EH (cell line): ENCODE data around the gene EFTUD2.
"Not testable (repeated sequence)": the region's sequence is repeated elsewhere in the genome, so short reads cannot be mapped to it uniquely, and the experiment has no call there.

Source experiments
- DNase-seq: peaks from one replicate; pipeline ENCODE4 v3.0.0-alpha.2; 2015; ENCODE audit warnings: low read depth

Gene EFTUD2

DNA sequence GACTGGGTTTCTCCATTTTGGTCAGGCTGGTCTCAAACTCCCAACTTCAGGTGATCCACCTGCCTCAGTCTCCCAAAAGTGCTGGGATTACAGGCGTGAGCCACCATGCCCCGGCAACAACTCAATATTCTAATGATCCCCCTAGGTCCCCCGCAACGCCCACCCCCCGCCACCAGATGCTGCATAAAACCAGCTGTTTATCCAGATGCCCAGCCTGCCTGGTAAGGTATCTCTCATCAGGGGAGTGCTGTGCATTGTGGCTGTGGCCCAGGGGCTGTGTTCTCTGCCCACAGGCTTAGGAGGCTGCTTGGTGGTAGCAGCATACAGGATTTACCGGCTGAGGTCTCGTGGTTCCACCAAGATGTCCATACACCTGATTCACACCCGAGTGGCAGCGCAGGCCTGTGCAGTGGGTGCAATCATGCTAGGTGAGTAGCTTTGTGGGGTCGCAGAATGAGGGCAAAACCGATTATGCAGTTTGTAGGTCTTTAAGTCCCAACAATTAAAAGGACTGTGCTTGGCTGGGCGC, 50.2 kb downstream of the EFTUD2 start:
- DNase-seq = no peak

DNA sequence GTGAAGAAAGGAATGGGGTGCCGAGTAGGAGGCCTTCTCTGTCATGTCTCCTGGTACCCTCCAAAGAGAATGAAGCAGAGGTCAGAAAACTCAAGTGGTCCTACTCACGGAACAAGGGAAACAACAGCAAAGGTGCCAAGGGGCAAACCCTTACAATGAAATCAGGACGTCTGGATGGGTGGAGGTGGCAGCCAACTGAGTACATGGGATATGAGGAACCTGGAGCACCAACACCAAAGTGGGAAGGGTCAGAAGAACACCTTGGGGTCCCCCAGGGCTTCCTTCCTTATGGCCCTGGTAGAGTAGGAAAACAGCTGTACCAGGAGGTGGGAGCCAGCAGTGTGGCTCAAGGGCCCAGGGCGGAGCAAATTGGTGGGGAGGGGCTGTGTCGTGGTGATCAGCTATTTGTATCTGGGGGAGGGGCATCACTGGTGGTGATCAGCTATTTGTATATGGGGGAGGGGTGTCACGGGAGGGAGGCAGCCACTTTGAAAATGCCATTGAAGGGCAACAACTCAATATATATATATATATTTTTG, 50.9 kb downstream of the EFTUD2 start:
- no peak for DNase-seq

DNA sequence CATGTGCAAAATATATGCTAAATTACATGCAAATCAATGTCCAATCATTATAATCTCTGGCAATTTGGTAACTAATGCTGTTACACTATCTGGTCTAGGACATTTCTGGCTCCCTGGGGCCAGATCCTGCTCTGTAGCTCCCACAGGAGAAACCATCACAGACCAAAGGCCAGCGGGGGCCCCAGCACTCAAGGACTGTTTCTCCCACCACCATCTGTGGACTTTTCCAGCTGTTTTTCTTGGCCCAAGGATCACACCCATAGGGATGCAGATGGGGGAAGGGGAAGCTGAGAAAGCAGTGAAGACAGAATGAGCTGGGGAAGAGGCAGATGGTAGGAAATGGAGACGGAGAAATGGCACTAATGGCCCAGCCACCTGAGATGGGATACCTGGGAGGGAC, 51.7 kb downstream of the EFTUD2 start, which contains the start of gene HIGD1B:
Gene HIGD1B, plus strand, starts transcription at position 298 of the 400 bp plus-strand sequence. CDS start 270 bp downstream, outside the sequence.
- no peak for DNase-seq

DNA sequence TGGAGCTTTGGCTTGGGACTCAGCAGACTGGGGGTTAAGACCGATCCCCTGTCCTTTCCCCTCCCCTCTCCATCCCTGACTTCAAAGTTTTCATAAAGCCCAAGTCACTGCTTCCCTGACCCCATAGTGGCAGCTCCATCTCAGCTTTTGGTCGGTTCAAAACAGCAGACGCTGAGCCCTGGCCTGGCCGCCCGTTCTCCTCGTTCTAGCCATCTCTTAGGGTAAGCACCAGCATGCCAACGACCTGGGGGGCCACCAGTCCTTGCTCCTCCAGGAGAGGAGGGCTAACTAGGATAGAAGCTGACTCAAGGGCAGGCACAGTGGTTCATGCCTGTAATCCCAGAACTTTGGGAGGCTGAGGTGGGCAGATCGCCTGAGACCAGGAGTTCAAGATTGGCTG, 53.0 kb downstream of the EFTUD2 start:
- DNase-seq = no peak

DNA sequence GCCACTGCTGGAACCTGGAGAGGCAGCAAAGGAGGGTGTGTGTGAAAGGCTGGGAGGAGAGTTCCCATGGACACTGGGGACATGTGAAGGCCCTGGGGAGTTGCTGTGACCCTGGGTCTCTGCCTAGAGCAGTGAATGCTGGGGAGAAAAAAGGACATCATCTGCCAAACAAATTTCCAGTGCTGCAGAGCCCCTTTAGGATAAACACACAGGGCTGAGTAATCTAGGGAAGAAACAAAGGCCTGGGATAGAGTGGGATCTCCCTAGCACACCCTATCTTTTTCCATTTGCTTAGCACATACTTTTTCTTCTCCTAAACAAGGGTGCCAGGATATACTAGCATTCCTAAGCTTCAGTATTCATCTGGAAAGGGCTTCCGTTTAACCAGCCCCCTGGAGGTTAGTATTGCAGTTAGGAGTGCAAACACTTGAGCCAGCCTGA, 54.8 kb downstream of the EFTUD2 start:
- DNase-seq = peak; percentile 69

DNA sequence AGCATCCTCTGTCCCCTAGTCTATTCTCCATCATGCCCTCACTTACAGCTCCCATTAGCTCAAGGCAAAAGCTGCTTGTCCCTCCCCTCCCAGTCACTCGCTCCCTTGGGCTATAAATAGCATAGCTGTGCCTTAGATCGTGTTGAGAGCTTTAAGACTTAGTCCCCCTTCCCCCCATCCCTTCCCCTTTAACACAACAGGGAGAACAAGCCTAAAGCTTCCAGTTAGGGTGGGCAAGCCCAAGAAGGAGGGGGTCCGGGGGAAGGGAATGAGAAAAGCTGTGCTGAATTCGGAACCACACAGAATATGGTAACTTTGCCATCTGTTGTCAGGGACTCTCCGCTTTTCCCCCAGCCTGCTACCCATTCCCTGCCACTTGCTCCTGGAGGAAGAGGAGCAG, 56.5 kb downstream of the EFTUD2 start:
- DNase-seq = peak; percentile 70

DNA sequence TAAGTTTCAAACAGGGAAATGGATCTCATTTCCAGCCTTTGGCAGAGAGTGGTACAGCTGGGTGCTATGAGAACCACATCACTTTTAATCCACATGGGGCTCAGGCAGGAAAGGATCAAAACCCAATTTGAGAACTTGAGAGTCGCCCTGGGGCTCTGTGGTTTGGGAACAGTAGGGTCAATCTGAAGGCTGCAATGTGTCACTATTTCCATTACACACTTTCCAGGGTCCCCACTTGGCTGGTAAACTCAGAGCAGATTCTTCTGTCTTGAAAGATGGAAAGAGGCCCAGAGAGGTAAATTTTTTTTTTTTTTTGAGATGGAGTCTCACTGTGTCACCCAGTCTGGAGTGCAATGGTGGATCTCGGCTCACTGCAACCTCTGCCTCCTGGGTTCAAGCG, 58.3 kb downstream of the EFTUD2 start:
- DNase-seq = peak; percentile 75

DNA sequence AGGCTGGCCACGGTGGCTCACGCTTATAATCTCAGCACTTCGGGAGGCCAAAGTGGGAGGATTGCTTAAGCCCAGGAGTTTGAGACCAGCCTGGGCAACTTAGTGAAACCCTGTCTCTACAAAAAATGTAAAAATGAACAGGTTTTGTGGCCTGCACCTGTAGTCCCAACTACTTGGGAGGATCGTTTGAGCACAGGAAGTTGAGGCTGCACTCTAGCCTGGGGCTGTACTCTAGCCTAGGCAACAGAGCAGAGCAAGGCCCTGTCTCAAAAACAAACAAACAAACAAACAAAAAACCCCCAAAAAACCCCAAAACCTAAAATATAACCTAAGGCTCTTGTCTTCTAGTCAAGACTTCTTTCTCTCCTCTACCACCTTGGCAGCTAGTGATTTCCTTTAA, 59.0 kb downstream of the EFTUD2 start:
- DNase-seq = no peak

DNA sequence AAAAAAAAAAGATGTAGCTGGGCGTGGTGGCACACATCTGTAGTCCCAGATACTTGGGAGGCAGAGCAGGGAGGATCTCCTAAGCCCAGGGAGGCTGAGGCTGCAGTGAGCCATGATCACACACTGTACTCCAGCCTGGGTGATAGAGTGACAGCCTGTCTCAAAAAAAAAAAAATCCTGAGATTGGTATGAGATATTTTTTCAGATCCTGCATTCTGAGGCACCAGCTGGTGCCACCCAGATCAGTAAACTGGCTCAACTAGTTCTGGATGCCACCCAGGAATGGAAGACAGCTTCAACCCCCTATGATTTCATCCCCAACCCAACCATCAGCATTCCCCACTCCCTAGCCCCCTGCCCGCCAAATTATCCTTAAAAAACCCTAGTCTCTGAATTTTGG, 62.0 kb downstream of the EFTUD2 start:
- DNase-seq = no peak

DNA sequence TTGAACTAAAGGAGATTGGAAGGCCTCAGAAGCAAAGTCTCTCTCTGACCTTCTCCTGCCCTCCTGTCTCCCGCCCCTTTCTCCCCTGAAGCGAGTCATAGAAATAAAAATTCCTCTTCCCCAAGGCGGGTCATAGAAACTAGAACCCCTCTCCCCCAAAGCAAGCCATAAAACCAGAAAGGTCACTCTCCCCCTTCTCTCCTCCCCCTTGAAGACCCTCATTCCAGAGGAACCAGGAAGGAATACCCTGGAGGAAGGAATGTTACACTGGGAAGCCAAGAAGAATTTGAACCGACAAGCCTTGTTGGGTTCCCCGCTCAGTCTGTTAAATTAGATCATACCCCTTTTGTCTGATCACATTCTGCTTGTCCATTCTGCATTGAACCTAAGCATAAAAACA, 66.4 kb downstream of the EFTUD2 start:
- no peak for DNase-seq

DNA sequence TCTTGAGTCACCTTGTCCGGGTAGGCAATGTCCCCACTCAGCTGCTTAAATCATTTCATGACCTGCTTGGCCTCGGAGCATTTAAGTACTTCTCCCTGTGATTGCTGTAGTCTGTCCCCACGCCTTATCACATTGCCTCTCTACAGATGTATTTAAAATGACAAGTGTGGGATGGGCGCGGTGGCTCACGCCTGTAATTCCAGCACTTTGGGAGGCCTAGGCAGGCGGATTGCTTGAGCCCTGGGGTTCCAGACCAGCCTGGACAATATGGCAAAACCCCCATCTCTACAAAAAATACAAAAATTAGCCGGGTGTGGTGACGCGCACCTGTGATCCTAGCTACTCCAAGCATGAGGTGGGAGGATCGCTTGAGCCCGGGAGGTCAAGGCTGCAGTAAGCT, 67.9 kb downstream of the EFTUD2 start:
- DNase-seq = no peak

DNA sequence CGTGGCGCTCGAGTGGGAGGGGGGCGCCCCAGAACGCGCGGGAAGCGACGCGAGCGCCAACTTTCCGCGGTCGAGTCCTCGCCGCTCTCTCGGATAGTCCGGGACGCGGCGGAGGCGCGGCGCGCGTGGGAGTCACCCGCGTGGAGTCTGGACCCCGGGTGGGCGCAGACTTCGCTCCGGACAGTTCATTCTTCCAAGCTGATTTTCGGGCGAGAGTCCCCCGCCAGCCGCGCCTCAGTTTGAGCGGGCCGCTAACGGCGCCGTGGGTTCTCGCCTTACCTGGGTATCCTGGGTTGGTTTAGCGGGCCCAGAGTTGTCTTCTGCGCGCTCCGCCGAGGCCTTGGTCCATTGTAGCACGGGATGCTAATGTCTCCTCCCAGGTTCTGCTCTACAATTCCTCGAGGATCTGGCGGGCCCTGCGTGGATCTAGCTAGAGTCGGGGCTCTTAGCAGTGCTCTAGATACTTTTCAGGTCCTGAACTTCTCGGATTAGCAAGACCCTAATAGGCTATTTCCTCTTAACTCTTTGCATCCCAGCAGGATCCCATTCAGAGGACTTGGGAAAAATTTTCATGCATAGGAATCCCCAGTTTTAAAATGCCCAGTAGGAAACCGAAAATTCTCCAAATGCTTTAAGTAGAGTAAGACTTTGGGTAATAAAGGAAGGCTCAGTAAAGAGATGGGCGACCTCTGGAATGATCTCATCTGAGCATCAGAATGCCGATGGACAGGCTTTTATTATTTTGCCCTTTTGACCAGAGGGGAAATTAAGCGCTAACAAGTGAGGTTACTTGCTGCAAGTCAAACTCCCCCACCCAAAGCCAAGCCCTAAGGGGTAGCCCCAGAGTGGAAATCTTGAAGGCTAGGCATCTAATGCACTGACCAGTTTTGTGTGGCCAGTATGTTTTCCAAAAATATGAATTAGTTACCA, 68.6 kb downstream of the EFTUD2 start:
- DNase-seq = peak; percentile 48

DNA sequence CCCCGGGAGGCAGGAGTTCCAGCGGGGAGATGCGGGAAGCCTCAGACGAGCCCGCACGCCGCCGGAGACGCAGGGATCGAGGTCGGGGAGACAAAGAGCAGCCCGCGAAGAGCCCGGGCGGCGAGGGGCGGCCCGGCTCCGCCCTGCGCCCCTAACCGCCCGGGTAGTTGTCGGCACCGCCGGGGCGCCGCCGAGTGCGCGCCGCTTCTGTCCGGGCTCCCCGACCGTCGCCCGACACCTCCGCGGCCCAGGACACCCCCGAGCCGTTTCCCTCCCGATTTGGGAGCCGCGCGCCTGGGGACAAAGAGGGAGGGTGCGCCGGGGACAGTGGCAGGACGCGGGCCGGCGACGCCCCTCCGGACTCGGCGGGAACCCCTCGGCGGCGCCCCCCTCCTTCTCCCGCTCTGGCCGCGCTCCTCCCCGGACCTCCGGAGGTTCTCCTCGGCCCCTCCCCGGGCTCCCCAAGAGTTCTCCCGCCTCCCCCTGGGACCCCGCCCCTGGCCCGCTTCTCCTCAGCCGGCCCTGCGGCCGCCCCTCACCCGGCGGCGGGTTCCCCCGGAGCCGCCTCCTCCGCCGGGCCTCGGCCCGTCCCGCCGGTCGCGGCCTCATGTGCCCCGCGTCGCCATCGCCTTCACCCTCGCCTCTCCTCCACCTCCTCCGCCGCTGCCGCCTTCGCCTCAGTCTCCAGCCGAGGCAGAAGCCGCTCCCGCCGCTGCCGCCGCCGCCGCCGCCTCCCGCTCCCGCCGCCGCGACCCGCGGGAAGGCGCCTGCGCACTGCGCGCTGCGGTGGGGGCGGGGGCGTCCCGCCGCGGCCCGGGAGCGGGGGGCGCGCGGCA, 69.5 kb downstream of the EFTUD2 start, which contains the start of gene GJC1:
Gene GJC1, minus strand, starts transcription at position 765 of the 836 bp plus-strand sequence. CDS start 24,470 bp downstream, outside the sequence.
- DNase-seq = peak; percentile 52

DNA sequence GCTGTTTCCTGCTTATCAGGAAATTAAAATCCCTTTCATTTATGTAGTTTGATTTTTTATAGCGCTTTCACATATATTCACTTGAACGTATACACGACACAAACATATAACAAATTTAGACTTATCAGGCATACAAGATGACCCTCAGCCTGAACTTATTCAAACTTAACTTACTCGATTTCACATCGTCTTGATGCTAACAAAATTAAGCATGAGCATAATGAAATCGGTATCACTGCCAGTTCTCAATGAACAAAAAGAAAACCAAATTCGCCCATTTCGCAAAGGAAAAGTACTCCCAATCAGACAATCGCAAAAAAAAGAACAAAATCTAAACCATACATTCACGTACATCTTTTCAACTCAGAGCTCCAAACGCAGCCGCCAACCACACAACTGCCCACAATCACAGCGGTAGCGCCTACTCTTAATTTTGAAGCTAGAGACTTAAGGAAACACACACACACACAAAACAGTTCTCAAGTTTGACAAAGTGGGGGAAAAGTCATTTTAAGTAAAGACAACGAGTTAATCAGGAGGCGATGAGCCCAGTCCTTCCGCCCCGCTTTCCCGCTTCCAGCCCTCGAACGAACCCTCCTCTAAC, 70.2 kb downstream of the EFTUD2 start:
- DNase-seq = peak; percentile 44

DNA sequence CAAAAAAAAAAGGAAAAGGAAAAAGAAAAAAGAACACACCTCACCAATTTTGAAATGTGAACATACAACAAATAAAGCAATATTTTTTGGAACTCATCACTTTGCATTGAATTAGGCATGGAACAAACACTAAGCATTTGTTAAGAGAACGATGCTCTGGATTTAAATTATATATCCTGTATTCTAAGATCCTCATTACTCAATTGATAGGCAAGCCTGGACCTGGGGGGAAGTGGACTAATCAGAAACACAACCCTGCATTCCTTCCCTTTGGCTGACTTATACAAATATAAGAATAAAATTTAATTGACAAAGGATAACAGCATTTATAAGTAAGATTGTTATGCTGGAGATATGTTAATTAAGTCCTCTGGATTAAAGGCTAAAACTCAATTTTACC, 71.4 kb downstream of the EFTUD2 start:
- DNase-seq = peak; percentile 49

DNA sequence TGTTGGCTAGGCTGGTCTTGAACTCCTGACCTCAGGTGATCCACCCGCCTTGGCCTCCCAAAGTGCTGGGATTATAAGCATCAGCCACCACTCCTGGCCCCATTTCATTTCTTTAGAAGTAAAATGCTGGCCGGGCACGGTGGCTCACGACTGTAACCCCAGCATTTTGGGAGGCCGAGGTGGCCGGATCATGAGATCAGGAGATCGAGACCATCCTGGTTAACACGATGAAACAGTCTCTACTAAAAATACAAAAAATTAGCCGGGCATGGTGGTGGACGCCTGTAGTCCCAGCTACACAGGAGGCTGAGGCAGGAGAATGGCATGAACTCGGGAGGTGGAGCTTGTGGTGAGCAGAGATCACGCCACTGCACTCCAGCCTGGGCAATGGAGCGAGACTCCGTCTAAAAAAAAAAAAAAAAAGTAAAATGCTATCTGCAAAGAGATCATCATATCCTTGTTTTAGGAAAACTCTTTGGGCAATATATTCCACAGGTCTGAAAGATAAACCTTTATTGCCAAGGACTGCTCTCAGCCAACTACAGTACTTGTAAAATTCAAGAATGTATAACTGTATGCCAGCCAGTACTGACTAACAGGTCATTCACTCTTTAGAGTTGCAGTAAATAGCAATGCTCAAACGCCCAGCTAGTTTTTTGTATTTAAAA, 73.0 kb downstream of the EFTUD2 start:
- DNase-seq = peak; percentile 84

DNA sequence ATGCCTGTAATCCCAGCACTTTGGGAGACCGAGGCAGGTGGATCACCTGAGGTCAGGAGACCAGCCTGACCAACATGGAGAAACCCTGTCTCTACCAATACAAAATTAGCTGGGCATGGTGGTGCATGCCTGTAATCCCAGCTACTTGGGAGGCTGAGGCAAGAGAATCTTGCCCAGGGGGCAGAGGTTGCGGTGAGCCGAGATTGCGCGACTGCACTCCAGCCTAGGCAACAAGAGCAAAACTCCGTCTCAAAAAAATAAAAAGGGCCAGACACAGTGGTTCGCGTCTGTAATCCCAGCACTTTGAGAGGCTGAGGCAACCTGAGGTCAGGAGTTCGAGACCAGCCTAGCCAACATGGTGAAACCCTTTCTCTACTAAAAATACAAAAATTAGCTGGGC, 74.0 kb downstream of the EFTUD2 start:
- not testable (repeated sequence) for DNase-seq

DNA sequence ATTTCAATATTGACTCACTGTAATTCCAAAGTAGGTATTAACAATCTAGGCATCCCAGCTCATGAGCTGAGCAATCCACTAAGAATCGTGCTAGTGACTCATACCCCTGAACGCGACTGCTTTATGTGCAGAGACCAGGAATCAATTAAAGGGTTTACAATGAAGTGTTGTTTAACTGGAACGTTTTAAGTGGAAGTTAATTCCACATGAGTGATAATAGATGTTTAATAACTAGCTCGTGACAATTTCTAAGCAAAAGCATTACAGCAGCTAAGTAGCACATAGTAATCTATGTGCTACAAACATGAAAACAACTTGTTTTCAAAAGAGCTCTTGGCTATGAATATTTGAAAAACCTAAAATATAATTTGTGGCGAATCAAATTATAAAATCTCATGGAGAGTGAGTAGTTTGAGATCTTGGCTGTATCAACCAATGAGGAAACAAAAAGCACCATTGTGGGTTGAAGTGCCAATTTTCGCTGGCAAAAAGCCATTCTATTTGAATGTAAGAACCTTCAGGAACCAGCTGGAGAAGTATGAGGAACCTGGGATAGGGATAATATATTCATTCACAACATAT, 78.5 kb downstream of the EFTUD2 start:
- DNase-seq = peak; percentile 95

DNA sequence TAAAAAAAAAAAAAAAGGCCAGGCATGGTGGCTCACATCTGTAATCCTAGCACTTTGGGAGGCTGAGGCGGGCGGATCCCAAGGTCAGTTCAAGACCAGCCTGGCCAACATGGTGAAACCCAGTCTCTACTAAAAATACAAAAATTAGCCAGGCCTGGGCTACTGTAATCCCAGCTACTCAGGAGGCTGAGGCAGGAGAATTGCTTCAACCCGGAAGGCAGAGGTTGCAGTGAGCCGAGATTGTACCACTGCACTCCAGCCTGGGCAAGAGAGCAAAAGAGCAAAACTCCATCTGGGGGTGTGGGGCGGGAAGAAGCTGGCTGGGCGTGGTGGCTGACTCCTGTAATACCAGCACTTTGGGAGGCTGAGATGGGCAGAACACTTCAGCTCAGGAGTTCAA, 80.7 kb downstream of the EFTUD2 start:
- DNase-seq = not testable (repeated sequence)

DNA sequence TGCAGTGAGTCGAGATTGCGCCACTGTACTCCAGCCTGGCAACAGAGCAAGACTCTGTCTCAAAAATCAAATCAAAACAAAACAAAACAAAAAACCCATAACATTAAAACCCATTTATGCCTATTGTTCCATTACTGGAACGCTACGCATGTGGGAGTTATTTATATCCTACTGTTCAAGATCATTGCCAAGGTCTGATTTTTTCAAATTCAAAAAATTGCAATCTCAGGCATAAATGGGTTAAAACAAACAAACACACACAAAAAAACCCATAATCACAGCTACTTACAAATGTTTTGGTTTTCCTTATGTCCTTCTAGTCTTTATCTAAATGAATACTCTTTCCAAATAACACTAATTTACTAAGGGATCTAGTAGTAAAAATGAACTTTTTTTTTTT, 87.0 kb downstream of the EFTUD2 start:
- DNase-seq = no peak
